Karpas-422 (cell line): ENCODE data around the gene CEACAM16. TPM values are rescaled to one million over a fixed set of nuclear protein-coding genes. Genes with fewer than 3 reads are reported as not detected.

Source experiments
- DNase-seq: peaks from one replicate; pipeline ENCODE4 v3.0.0-alpha.2; 2015
- H2AFZ ChIP-seq: fragments of 200-600 bp; sonication (generic); 2 replicates; pipeline ENCODE4 v1.6.1; 2014; ENCODE audit warnings: antibody characterized with exemption, low read length, mixed read lengths
- H3K27ac ChIP-seq: fragments of 200-600 bp; sonication (generic); 2 replicates; pipeline ENCODE4 v1.5.1; 2014; ENCODE audit warnings: mild to moderate bottlenecking, low read length, moderate library complexity
- H3K27me3 ChIP-seq: fragments of 200-600 bp; sonication (generic); 2 replicates; pipeline ENCODE4 v1.6.1; 2014; ENCODE audit warnings: low read length, mixed read lengths
- H3K36me3 ChIP-seq: fragments of 200-600 bp; sonication (generic); 2 replicates; pipeline ENCODE4 v1.6.1; 2014; ENCODE audit warnings: low read length, mixed read lengths; ENCODE audit not compliant: insufficient read depth
- H3K4me1 ChIP-seq: fragments of 200-600 bp; sonication (generic); 2 replicates; pipeline ENCODE4 v1.6.1; 2014; ENCODE audit warnings: mild to moderate bottlenecking, low read length, mixed read lengths
- H3K4me2 ChIP-seq: fragments of 200-600 bp; sonication (generic); 2 replicates; pipeline ENCODE4 v1.6.1; 2014; ENCODE audit warnings: low read length, low read depth, mild to moderate bottlenecking; ENCODE audit not compliant: poor library complexity, severe bottlenecking
- H3K4me3 ChIP-seq: fragments of 200-600 bp; sonication (generic); 2 replicates; pipeline ENCODE4 v1.5.1; 2014; ENCODE audit warnings: mild to moderate bottlenecking, antibody characterized with exemption, low read length, mixed read lengths
- H3K79me2 ChIP-seq: fragments of 200-600 bp; sonication (generic); 2 replicates; pipeline ENCODE4 v1.6.1; 2014; ENCODE audit warnings: mild to moderate bottlenecking, low read length, mixed read lengths
- H3K9ac ChIP-seq: fragments of 200-600 bp; sonication (generic); 2 replicates; pipeline ENCODE4 v1.6.0; 2014; ENCODE audit warnings: low read length
- H3K9me2 ChIP-seq: fragments of 200-600 bp; sonication (generic), shearing (Covaris generic); replicated peaks from 2 replicates; pipeline ENCODE4 v1.6.0; 2014; ENCODE audit warnings: mild to moderate bottlenecking, low read length, moderate library complexity; ENCODE audit not compliant: insufficient read depth
- H3K9me3 ChIP-seq: fragments of 300-700, 200-600 bp; sonication (generic); 2 replicates; pipeline ENCODE4 v1.6.1; 2014; ENCODE audit warnings: low read length, mixed read lengths
- H4K20me1 ChIP-seq: fragments of 200-600 bp; sonication (generic); 2 replicates; pipeline ENCODE4 v1.6.1; 2014; ENCODE audit warnings: mild to moderate bottlenecking, antibody characterized with exemption, low read length, low read depth; ENCODE audit not compliant: insufficient read depth
- total RNA-seq: library from RNA; depleted of rRNA; stranded (reverse); fragments of >200 nt; shearing (Covaris generic); gene quantifications from 2 replicates; pipeline ENCODE4 v1.2.3, GENCODE V29; 2014; ENCODE audit warnings: low replicate concordance

CEACAM16 gene
- total RNA-seq, 1 experiment from 2014 or later, result not detected

- Histone ChIP-seq H3K27ac (no peak overlapping the region), H3K9me3 (no peaks in the 10 kb centered on the region), H3K79me2 (no peaks in the 10 kb centered on the region), H3K36me3 (no peaks in the 10 kb centered on the region), H3K4me3 (no peak overlapping the region), H3K9ac (no peak overlapping the region), H3K4me2 (no peak overlapping the region), H3K4me1 (peaks cover 5% of the 10 kb centered on the region), H3K27me3 (no peaks in the 10 kb centered on the region), H4K20me1 (no peaks in the 10 kb centered on the region), H2AFZ (no peak overlapping the region), H3K9me2 (no peaks in the 10 kb centered on the region)
- no peak for DNase-seq
These were observed 24.5 kb downstream of the CEACAM16 start for GRCh38 chr19:44723299-44723951.

GRCh38 chr19:44723952-44724319 is 25.0 kb downstream of the CEACAM16 start:
- Histone ChIP-seq H4K20me1 (no peaks in the 10 kb centered on the region), H3K9me3 (no peaks in the 10 kb centered on the region), H3K27ac (no peak overlapping the region), H3K9ac (no peak overlapping the region), H3K9me2 (no peaks in the 10 kb centered on the region), H3K4me2 (no peak overlapping the region), H2AFZ (no peak overlapping the region), H3K27me3 (no peaks in the 10 kb centered on the region), H3K4me1 (peaks cover 5% of the 10 kb centered on the region), H3K79me2 (no peaks in the 10 kb centered on the region), H3K36me3 (no peaks in the 10 kb centered on the region), H3K4me3 (no peak overlapping the region)
- peak; percentile 88 for DNase-seq

- Histone ChIP-seq H3K9me2 (no peaks in the 10 kb centered on the region), H3K79me2 (no peaks in the 10 kb centered on the region), H3K27ac (no peak overlapping the region), H3K4me1 (peaks cover 5% of the 10 kb centered on the region), H3K36me3 (no peaks in the 10 kb centered on the region), H3K4me2 (no peak overlapping the region), H3K27me3 (no peaks in the 10 kb centered on the region), H2AFZ (no peak overlapping the region), H4K20me1 (no peaks in the 10 kb centered on the region), H3K9me3 (no peaks in the 10 kb centered on the region), H3K4me3 (no peak overlapping the region), H3K9ac (no peak overlapping the region)
- DNase-seq, result no peak
These were observed 26.3 kb downstream of the CEACAM16 start for GRCh38 chr19:44725251-44725650.

GRCh38 chr19:44725684-44726083 is 26.7 kb downstream of the CEACAM16 start:
- no peak for DNase-seq
- Histone ChIP-seq H3K79me2 (no peaks in the 10 kb centered on the region), H3K4me2 (no peak overlapping the region), H3K9me2 (no peaks in the 10 kb centered on the region), H3K9ac (no peak overlapping the region), H3K4me1 (peaks cover 4% of the 10 kb centered on the region), H3K27me3 (no peaks in the 10 kb centered on the region), H3K36me3 (no peaks in the 10 kb centered on the region), H3K9me3 (no peaks in the 10 kb centered on the region), H4K20me1 (no peaks in the 10 kb centered on the region), H3K27ac (no peak overlapping the region), H2AFZ (no peak overlapping the region), H3K4me3 (no peak overlapping the region)

- H3K9me3 ChIP-seq, result no peaks in the 10 kb centered on the region
- H3K9me2 ChIP-seq, result no peaks in the 10 kb centered on the region
- no peak overlapping the region for H3K4me2 ChIP-seq
- H3K27ac ChIP-seq, result no peak overlapping the region
- H3K27me3 ChIP-seq, result no peaks in the 10 kb centered on the region
- H2AFZ ChIP-seq, result no peak overlapping the region
- no peaks in the 10 kb centered on the region for H3K4me1 ChIP-seq
- H3K36me3 ChIP-seq, result no peaks in the 10 kb centered on the region
- no peaks in the 10 kb centered on the region for H4K20me1 ChIP-seq
- H3K79me2 ChIP-seq, result no peaks in the 10 kb centered on the region
- H3K4me3 ChIP-seq, result no peak overlapping the region
- no peak overlapping the region for H3K9ac ChIP-seq
- no peak for DNase-seq
These were observed 27.5 kb downstream of the CEACAM16 start for GRCh38 chr19:44726465-44726864.

- no peaks in the 10 kb centered on the region for H3K9me2 ChIP-seq
- DNase-seq, result no peak
- no peaks in the 10 kb centered on the region for H3K27me3 ChIP-seq
- no peak overlapping the region for H3K27ac ChIP-seq
- H3K4me1 ChIP-seq, result no peaks in the 10 kb centered on the region
- no peaks in the 10 kb centered on the region for H3K9me3 ChIP-seq
- H3K9ac ChIP-seq, result no peak overlapping the region
- H3K4me3 ChIP-seq, result no peak overlapping the region
- H3K36me3 ChIP-seq, result no peaks in the 10 kb centered on the region
- H3K4me2 ChIP-seq, result no peak overlapping the region
- H2AFZ ChIP-seq, result no peak overlapping the region
- no peaks in the 10 kb centered on the region for H3K79me2 ChIP-seq
- H4K20me1 ChIP-seq, result no peaks in the 10 kb centered on the region
These were observed 29.2 kb downstream of the CEACAM16 start for GRCh38 chr19:44728178-44728577.

GRCh38 chr19:44729516-44730033 is 30.6 kb downstream of the CEACAM16 start:
- Histone ChIP-seq H3K9me2 (no peaks in the 10 kb centered on the region), H3K9me3 (no peaks in the 10 kb centered on the region), H3K9ac (no peak overlapping the region), H2AFZ (no peak overlapping the region), H3K4me3 (no peak overlapping the region), H3K79me2 (no peaks in the 10 kb centered on the region), H3K27me3 (no peaks in the 10 kb centered on the region), H4K20me1 (no peaks in the 10 kb centered on the region), H3K4me2 (no peak overlapping the region), H3K27ac (no peak overlapping the region), H3K36me3 (no peaks in the 10 kb centered on the region), H3K4me1 (no peaks in the 10 kb centered on the region)
- DNase-seq, result no peak

- Histone ChIP-seq H3K27ac (no peak overlapping the region), H3K27me3 (no peaks in the 10 kb centered on the region), H3K4me3 (no peak overlapping the region), H3K4me2 (no peak overlapping the region), H3K9me3 (no peaks in the 10 kb centered on the region), H3K4me1 (no peaks in the 10 kb centered on the region), H3K9me2 (no peaks in the 10 kb centered on the region), H2AFZ (no peak overlapping the region), H3K9ac (no peak overlapping the region), H3K79me2 (no peaks in the 10 kb centered on the region), H4K20me1 (no peaks in the 10 kb centered on the region), H3K36me3 (no peaks in the 10 kb centered on the region)
- DNase-seq, result no peak
These were observed 32.1 kb downstream of the CEACAM16 start for GRCh38 chr19:44731081-44731480.
